ENCODE measurements around the gene ITPR1.
"Not testable (repeated sequence)": the region's sequence is repeated elsewhere in the genome, so short reads cannot be mapped to it uniquely, and the experiment has no call there.

Gene ITPR1

GRCh38 chr3:4571690-4572334 is 78.7 kb downstream of the ITPR1 start:
- no peak for DNase-seq (ENCODE audit: low read depth)

GRCh38 chr3:4573153-4573552 is 80.0 kb downstream of the ITPR1 start:
- DNase-seq (ENCODE audit: low read depth) = no peak

GRCh38 chr3:4574426-4574965 is 81.3 kb downstream of the ITPR1 start:
- DNase-seq (ENCODE audit: low read depth) = no peak

DNA sequence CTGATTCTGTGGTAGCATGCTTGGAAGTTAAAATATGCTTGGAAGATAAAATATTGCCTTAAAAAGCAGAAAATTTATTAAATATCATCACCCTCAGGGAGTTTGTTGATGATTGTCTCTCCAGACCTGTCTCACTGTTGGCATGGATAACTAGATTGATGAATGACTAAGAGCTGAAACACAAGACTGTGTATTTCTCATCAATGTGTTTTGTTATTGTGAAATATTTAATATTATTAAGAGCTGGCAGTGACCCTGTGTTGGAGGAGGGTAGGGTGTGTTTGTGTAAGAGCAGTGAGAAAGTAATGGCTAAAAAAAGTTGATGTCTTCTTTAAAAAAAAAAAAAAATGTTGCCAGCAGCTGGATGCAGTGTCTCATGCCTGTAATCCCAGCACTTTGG is 82.2 kb downstream of the ITPR1 start:
- DNase-seq (ENCODE audit: low read depth) = peak; percentile 65

GRCh38 chr3:4577721-4578120 is 84.6 kb downstream of the ITPR1 start:
- no peak for DNase-seq (ENCODE audit: low read depth)

- no peak for DNase-seq (ENCODE audit: low read depth)
Observed at GRCh38 chr3:4580346-4581123, 87.4 kb downstream of the ITPR1 start.

DNA sequence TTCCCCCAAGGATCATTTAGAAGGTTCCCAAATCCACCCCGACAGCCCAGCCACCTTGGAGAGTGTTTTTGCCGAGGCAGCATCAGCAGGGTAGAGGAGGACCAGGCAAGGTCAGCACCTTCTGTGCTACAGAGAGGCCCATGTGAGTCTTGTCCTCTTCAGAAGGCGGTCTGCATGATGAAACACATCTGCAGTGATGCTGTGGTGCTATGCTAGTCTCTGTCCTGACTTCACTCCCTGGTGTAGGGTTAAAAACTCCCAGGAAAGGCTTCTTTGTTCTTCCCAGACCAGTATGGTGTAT is 87.9 kb downstream of the ITPR1 start:
- DNase-seq (ENCODE audit: low read depth) = no peak

DNA sequence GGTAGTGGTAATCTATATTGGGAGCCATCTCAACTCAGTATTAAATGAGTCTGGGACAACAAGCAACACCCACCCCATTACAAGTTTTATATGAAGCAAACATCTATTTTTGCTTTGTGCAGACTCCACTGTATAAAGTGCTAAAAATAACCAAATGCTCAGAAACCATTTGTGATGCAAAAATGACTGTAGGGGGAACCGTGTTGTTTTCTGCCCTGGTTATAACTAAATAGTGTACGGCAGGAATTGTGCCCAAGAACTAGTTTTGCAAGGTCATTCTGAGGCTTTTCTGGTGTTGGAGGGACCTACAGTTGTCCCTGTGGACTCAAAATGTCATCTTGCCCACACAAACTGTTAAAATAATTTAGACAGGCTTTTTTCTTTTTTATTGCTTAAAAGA is 88.3 kb downstream of the ITPR1 start:
- no peak for DNase-seq (ENCODE audit: low read depth)

DNA sequence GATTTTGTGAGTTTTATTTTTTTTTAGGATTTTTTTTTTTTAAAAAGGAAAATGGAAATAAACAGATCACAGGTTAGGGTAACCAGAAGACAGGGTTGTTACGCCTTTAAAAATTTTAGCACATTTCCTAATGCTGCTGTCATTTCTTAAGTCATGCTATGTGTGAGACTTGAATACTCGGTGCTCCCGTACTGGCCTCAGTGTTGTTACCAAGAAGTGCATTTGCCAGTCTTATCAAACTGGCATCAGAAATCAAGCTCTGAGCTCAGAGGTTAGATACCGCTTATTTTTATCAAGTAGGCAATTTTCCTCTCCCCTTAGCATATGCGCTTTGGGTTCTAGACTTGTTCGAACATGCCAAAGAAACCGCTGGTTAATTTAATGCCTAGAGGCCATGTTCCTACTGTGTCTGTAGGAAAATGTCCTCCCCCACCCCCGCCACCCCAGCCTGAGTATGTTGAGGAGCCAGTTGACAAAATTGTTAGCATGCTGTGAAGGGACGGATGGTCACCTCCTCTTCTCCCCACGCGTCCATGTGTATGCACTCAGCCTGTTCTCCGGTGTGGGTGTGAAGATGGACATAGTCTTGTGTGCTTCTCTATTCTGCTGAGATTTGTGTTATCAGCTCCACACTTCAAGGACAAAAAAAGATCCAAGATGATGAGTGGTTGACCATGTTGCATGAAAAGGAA is 88.9 kb downstream of the ITPR1 start:
- no peak for DNase-seq (ENCODE audit: low read depth)

DNA sequence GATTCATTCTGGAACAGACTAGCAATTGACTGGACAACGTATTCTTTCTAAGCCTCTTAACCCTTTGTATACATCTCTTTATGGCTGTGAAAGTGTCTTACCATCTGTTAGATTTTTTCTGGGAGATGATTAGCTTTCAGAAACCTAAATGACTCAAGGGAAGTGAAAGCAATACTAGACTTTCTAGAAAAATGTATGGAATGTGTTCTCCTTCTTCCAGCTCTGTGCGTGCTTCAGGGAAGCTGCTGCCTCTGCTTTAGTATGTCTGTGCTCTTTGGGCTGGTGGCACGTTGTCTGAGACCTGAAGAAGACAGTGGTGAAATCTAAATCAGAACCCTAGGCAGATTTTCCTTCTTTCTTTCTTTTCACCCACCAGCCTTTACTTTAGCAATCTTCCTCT is 89.5 kb downstream of the ITPR1 start:
- peak; percentile 25 for DNase-seq (ENCODE audit: low read depth)

DNA sequence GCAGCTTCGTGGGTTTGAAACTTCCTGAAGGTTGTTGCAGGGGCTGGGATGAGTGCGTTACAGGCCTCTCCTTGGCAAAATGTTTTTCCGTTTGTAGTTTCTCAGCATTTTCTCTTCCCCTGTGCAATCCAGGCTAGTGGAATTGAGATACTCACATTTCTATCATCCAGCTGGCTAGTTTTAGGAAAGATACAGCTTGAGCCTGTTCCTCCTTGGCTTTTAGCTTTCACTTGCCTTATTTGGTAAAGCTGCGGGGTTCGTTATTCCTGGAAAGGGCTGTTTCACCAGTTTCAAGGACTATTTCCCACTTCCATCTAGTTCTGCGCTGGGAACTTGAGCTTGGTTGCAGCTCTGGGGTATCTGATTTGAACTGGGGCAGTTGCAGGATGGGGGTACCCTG is 90.3 kb downstream of the ITPR1 start:
- no peak for DNase-seq (ENCODE audit: low read depth)

DNA sequence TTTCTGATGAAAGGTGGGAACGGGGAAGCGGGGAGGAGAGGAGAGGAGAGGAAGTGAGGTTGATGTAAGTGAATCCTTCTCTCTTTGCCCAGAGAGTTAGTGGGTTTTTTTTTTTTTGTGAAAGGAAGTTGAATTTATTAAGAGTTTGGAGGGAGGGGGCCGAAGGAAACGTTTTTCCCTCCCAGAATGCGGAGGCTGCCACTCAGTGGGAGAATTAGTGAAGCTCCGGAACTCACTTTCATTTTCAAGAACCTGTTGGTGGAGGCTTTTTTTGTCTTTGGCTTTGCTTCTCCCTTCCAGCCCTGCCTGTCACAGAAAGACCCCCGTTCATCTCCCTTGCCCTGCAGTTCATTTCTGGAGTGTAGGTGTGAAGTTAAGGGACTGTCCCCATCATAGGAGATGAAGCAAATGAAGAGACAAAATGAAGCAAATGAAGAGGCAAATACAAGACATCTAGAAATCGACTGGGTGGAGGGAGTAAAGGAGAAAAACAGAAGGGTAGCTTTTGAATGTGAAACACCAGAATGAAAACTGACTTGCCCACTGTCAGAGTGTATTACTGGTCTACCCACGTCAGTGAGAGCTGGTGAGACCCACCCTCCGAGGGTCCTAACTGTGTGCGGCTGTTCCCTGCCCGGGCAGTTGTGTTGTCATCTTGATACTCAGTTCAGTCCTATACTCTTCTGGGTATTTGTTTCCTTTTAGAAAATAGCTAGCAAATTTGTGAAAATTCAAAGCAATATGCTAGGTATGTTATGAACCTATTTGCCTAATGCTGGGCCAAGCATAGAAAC is 91.5 kb downstream of the ITPR1 start:
- peak; percentile 39 for DNase-seq (ENCODE audit: low read depth)

DNA sequence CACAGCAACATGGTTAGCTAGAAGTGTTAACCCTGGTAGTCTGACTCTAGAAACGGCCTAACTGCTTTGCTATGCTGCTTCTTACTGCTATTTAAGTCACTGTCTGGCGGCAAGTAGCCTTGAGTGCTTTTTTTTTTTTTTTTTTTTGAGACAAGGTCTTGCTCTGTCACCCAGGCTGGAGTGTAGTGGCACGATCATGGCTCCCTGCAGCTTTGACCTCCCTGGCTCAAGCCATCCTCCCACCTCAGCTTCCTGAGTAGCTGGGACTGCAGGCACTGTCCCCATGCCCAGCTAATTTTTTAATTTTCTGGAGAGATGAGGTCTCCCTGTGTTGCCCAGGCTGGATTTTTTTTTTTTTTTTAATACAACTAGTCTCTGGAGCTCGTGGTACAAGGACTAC is 93.2 kb downstream of the ITPR1 start:
- DNase-seq (ENCODE audit: low read depth) = no peak

GRCh38 chr3:4587061-4587837 is 94.1 kb downstream of the ITPR1 start:
- no peak for DNase-seq (ENCODE audit: low read depth)

GRCh38 chr3:4587838-4588105 is 94.6 kb downstream of the ITPR1 start:
- DNase-seq (ENCODE audit: low read depth) = no peak

- DNase-seq (ENCODE audit: low read depth) = peak; percentile 21
Observed at GRCh38 chr3:4588466-4588865, 95.3 kb downstream of the ITPR1 start.

DNA sequence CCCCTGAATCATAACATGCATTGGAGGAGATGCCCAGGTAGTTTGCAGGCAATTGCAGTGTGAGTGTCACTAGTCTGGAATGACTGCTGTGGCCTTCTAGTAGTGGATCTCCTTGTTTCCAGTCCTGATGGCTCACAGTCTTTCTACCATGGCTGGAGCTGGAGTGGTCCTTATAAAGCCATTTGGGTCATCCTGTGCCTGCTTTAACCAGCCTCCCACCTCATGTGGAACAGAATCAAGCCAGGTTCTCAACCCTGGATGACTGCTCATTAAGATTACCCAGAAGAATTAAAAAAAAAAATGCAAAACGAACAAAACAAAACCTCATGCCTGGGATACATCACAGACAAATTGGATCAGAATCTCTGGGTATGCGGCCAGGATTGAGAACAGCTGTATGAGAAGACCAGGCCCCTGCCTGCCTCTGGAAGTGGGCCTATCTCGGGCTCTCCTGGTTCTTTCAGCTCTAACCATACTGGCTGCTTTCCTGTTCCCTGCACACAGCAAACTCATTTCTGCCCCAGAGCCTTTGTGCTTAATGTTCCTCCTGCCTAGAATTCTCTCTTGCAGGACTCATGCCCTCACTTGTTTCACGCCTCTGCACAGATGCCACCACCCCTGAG is 96.4 kb downstream of the ITPR1 start:
- DNase-seq (ENCODE audit: low read depth) = no peak

DNA sequence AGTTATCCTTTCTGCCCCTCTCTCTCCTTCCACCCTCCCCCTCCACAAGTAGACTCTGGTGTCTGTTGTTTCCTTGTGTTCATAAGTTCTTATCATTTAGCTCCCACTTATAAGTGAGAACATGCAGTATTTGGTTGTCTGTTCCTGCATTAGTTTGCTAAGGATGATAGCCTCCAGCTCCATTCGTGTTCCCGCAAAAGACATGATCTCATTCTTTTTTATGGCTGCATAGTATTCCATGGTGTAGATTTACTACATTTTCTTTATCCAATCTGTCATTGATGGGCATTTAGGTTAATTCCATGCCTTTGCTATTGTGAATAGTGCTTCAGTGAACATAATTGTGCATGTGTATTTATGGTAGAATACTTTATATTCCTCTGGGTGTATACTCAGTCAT is 97.7 kb downstream of the ITPR1 start:
- not testable (repeated sequence) for DNase-seq (ENCODE audit: low read depth)

- DNase-seq (ENCODE audit: low read depth) = no peak
Observed at GRCh38 chr3:4591669-4592068, 98.5 kb downstream of the ITPR1 start.

GRCh38 chr3:4593014-4593413 is 99.9 kb downstream of the ITPR1 start:
- no peak for DNase-seq (ENCODE audit: low read depth)

DNA sequence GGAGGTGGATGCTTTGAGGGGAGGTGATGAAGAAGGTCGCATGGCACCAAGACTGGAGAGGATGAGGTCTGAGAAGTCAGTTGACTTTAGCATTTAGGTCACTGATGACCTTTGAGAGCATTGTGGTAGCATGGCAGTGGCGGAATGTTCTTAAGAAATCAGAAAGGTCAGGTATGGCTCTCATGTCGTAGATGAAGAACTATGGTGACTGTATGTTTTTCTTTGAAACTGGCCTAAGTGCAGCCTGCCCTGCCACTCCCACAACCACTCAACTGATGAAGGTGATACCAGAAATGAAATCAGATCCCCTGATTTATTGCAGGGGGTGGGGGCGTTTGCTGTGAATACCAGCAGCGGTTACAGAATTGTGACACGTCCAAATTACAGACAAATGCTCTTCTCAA is 102.6 kb downstream of the ITPR1 start:
- no peak for DNase-seq (ENCODE audit: low read depth)

All from fibroblast of gingiva (primary cell).